Heart left ventricle (tissue), 16 donors: ENCODE measurements around the gene PTPRN2. TPM values are rescaled to one million over a fixed set of nuclear protein-coding genes. Genes with fewer than 3 reads are reported as not detected.

Experiments used
- ATAC-seq, 4 donors: fragments of 200-7000 bp; cut with Tn5 transposase; one replicate each; pipeline ENCODE4 v1.9.1; 2020 to 2022; ENCODE audit warnings: moderate library complexity in 4 of 4, mild to moderate bottlenecking in 3 of 4, moderate number of reproducible peaks in 1 of 4
- DNase-seq, 5 donors: peaks; one replicate each; pipeline ENCODE4 v3.0.0-alpha.2; 2020
- H3K27ac ChIP-seq, 12 donors: fragments of 200-600 bp; sonication (generic) in 4 of 12; one replicate each; pipeline versions ENCODE4 v1.5.0 to v1.8.0; 2016 to 2022; ENCODE audit warnings: mild to moderate bottlenecking in 2 of 12
- H3K27me3 ChIP-seq, 9 donors: fragments of 200-600 bp; sonication (generic) in 2 of 9; one replicate each; pipeline versions ENCODE4 v1.5.1 to v1.8.0; 2016 to 2022; ENCODE audit warnings: mild to moderate bottlenecking in 3 of 9
- H3K36me3 ChIP-seq, 9 donors: fragments of 200-600 bp; sonication (generic) in 2 of 9; one replicate each; pipeline versions ENCODE4 v1.5.0 to v1.8.0; 2018 to 2022; ENCODE audit warnings: mild to moderate bottlenecking in 2 of 9
- H3K4me1 ChIP-seq, 12 donors: fragments of 200-600 bp; sonication (generic) in 4 of 12; one replicate each; pipeline versions ENCODE4 v1.5.0 to v1.8.0; 2016 to 2022; ENCODE audit warnings: mild to moderate bottlenecking in 3 of 12
- H3K4me3 ChIP-seq, 12 donors: fragments of 200-600 bp; sonication (generic) in 4 of 12; one replicate each; pipeline versions ENCODE4 v1.5.0 to v1.8.0; 2017 to 2022; ENCODE audit warnings: mild to moderate bottlenecking in 9 of 12, moderate library complexity in 4 of 12
- H3K9me3 ChIP-seq, 12 donors: fragments of 200-600 bp; sonication (generic) in 4 of 12; one replicate each; pipeline versions ENCODE4 v1.5.0 to v1.8.0; 2016 to 2022; ENCODE audit warnings: mild to moderate bottlenecking in 1 of 12
- POLR2A ChIP-seq, 2 donors: fragments of 450-650 bp; IDR thresholded peaks; one replicate each; pipeline ENCODE4 v1.6.1; 2017; ENCODE audit warnings: antibody characterized with exemption in 2 of 2, mild to moderate bottlenecking in 2 of 2, moderate library complexity in 2 of 2
- WGBS, 4 donors: extraction: QIAGEN DNeasy Blood & Tissue Kit in 2 of 4; methylation state at CpG; one replicate each; pipeline versions ENCODE4 v1.1.5 to v1.1.7; 2013 to 2018; 5-methylcytosine and 5-hydroxymethylcytosine counted together
- intact Hi-C, 10 donors: fragments of 100-400 bp; cut with DNase I; formaldehyde crosslinking; loops; one replicate each; pipeline versions ENCODE4 v1.11.1 to v1.14.2; 2022
- polyA plus RNA-seq, 2 donors: library from polyadenylated mRNA; stranded (reverse); fragments of 200-250 nt; gene quantifications; one replicate each; pipeline ENCODE4 v1.2.3, GENCODE V29; 2013
- total RNA-seq, 9 donors: library from RNA; depleted of rRNA in 2 of 9; stranded (reverse); fragments of >200 nt in 2 of 9; fragmentation: NEBNext Ultra II Directional in 3 of 9; extraction: Animal tissue kit (Norgen Biotek cat#: 25700) in 3 of 9; gene quantifications; one replicate each; pipeline versions ENCODE4 v1.1.0 to v1.2.4, GENCODE V29; 2016 to 2023
- TF ChIP-seq, protein P1 (sequence below), 12 donors: fragments of 200-600 bp; sonication (generic) in 4 of 12; IDR thresholded peaks; one replicate each; pipeline versions ENCODE4 v1.5.0 to v1.8.0; 2018 to 2022; ENCODE audit warnings: antibody characterized with exemption in 12 of 12, mild to moderate bottlenecking in 5 of 12
- donor health status: ischemic (EF 13 %, LVEDD 7.1; RV severe dilation, severe dysfunction).
- donor health status: healthy with polysubstance abuse.
- donor health status: DM: no; HTN: yes; CAD: no.
- donor health status: DM: no; HTN: no; CAD: no.
- donor health status: ischemic (EF 25% LVEDD 6.9; RV normal size, moderate dysfunction).
- donor health status: ischemic (EF 25% LVEDD 5.7; RV mildly dilated, moderate dysfunction).
- donor health status: healthy.
- donor health status: DM: yes; HTN: yes; CAD: no.
- donor health status: ischemic (EF 35%, LVEDD 5.7; RV mildly dilated, moderate dysfunction).
- donor health status: nonischemic (EF 11% LVEDD 7.7; RV severe dilation, severe dysfunction).
- donor health status: DM: yes; HTN: yes; CAD: no.
- donor health status: PGD.
- donor health status: ischemic (EF 29% LVEDD 5.4; RV normal size, mild dysfunction).
- donor health status: nonischemic (EF 23%, LVEDD 6.1; RV moderate dilation, normal function).

Gene PTPRN2
- total and polyA plus RNA-seq, 11 donors, result 0.61 to 2.3 (median 1.3) TPM

DNA sequence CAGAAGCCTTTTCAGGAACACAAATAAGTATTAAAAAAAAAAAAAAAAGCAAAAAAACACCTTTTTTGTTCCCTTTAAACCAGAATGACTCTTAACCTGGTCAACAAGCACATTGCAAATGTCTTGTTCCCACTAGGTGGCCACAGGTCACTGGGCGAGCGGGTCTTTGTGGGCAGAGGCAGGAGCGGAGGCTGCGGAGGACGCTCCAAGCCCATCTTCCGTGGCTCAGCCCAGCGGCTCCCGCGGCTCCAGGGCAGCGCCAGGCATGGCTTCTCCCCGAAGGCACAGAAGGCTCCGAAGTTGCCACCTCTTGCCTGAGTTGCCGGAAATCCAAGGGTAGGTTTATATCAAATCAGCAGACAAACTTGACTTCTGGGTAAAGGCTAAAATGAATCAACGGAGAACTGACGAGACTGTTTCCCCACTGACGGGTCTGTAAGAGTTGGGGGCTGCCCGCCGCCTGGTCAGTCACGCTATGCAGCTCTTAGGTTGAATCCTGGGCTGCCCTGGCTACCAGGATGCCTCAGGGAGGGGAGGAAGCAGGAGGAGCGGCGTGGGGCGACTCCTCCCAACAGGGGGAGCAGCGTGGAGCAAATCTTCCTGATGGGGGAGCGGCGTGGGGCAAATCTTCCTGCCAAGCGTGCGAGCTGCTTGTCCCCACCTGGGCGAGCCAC lies 144.5 kb downstream of the PTPRN2 start:
- 75 to 82% (median 79%) methylated on average over 28 of the region's 28 CpGs for WGBS, 4 donors
- TF ChIP-seq POLR2A (IDR thresholded peaks at IDR 0.05), result no peak
- TF ChIP-seq, protein P1, sequence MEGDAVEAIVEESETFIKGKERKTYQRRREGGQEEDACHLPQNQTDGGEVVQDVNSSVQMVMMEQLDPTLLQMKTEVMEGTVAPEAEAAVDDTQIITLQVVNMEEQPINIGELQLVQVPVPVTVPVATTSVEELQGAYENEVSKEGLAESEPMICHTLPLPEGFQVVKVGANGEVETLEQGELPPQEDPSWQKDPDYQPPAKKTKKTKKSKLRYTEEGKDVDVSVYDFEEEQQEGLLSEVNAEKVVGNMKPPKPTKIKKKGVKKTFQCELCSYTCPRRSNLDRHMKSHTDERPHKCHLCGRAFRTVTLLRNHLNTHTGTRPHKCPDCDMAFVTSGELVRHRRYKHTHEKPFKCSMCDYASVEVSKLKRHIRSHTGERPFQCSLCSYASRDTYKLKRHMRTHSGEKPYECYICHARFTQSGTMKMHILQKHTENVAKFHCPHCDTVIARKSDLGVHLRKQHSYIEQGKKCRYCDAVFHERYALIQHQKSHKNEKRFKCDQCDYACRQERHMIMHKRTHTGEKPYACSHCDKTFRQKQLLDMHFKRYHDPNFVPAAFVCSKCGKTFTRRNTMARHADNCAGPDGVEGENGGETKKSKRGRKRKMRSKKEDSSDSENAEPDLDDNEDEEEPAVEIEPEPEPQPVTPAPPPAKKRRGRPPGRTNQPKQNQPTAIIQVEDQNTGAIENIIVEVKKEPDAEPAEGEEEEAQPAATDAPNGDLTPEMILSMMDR (IDR thresholded peaks at IDR 0.05), result no peak
- Histone ChIP-seq H3K9me3 (no peaks in the 10 kb centered on the region), H3K36me3 (no peaks in the 10 kb centered on the region), H3K27ac (no peak overlapping the region), H3K27me3 (peaks cover 0 to 29% (median 0%) of the 10 kb centered on the region in 9 donors), H3K4me1 (no peaks in the 10 kb centered on the region), H3K4me3 (no peak overlapping the region)
- intact Hi-C loops, result no loop called here
- DNase-seq (no peak), ATAC-seq (no peak)

DNA sequence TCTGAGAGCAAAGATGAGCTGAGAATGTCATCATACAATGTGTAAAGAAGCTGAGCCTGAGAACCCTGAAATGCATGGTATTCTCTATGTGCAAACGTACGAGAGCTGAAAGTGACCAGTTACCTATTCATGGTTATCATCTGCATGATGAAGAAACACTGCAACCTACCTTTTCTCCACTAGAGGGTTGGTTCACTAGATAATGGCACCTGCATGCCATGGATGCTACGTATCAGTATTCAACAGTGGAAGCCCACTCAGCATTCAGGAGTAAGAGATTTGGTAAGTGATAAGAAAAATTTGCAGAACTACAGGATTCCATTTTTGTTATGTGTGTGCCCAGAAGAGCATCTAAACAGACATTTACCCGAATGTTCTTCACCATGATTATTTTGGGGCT lies 145.4 kb downstream of the PTPRN2 start:
- Histone ChIP-seq H3K27ac (no peak overlapping the region), H3K4me1 (no peaks in the 10 kb centered on the region), H3K27me3 (peaks cover 0 to 26% (median 0%) of the 10 kb centered on the region in 9 donors), H3K9me3 (no peaks in the 10 kb centered on the region), H3K36me3 (no peaks in the 10 kb centered on the region), H3K4me3 (no peak overlapping the region)
- 55 to 79% (median 78%) methylated on average over 4 of the region's 4 CpGs for WGBS, 4 donors
- no peak for ATAC-seq
- DNase-seq, result no peak
- TF ChIP-seq, protein P1 (IDR thresholded peaks at IDR 0.05), result no peak
- no peak for TF ChIP-seq POLR2A (IDR thresholded peaks at IDR 0.05)
- intact Hi-C loops, result no loop called here

DNA sequence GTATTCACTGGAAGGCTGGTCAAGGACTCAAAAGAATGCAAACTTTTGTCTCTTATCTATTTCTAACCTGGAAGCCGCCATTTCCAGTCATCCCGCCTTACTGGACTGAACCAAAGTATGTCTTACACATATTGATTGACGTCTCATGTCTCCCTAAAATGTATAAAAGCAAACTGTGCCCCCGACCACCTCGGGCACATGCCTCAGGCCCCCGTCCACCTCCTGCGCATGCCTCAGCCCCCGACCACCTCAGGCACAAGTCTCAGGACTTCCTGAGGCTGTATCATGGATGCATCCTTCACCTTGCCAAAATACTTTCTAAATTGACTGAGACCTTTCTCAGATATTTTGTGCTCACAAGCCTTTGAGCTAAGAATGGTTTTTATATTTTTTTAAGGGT lies 148.6 kb downstream of the PTPRN2 start:
- TF ChIP-seq, protein P1 (IDR thresholded peaks at IDR 0.05), result no peak
- no peak for TF ChIP-seq POLR2A (IDR thresholded peaks at IDR 0.05)
- DNase-seq (no peak), ATAC-seq (no peak)
- H3K27ac ChIP-seq, result no peak overlapping the region
- 69 to 73% (median 72%) methylated on average over 8 of the region's 8 CpGs for WGBS, 4 donors
- H3K4me3 ChIP-seq, result no peak overlapping the region
- peaks cover 0 to 5% (median 0%) of the 10 kb centered on the region in 12 donors for H3K9me3 ChIP-seq
- H3K27me3 ChIP-seq, result peaks cover 0 to 30% (median 0%) of the 10 kb centered on the region in 9 donors
- intact Hi-C loops, result no loop called here
- no peaks in the 10 kb centered on the region for H3K36me3 ChIP-seq
- H3K4me1 ChIP-seq, result no peaks in the 10 kb centered on the region

GRCh38 chr7:158432369-158433341 lies 155.0 kb downstream of the PTPRN2 start:
- Histone ChIP-seq H3K36me3 (no peaks in the 10 kb centered on the region), H3K4me3 (no peak overlapping the region), H3K9me3 (peaks cover 0 to 5% (median 0%) of the 10 kb centered on the region in 12 donors), H3K27ac (peak overlapping the region in 1 of 12 donors; percentile 78), H3K4me1 (no peaks in the 10 kb centered on the region), H3K27me3 (peaks cover 0 to 29% (median 0%) of the 10 kb centered on the region in 9 donors)
- DNase-seq, result no peak
- intact Hi-C loops, result no loop called here
- no peak for ATAC-seq
- 45 to 51% (median 48%) methylated on average over 17 of the region's 17 CpGs for WGBS, 4 donors
- TF ChIP-seq, protein P1 (IDR thresholded peaks at IDR 0.05), result no peak
- no peak for TF ChIP-seq POLR2A (IDR thresholded peaks at IDR 0.05)
